Vagina (tissue), 2 donors: ENCODE measurements around the gene GFOD1.

Experiments
- POLR2A ChIP-seq, 2 donors: fragments of 450-650 bp; IDR thresholded peaks; one replicate each; pipeline ENCODE4 v1.6.1; 2017; ENCODE audit warnings: antibody characterized with exemption in 2 of 2, mild to moderate bottlenecking in 2 of 2, moderate library complexity in 2 of 2
- TF ChIP-seq, protein P1 (sequence below), 3 experiments: fragments of 450-650 bp in 2 of 3; fragments of 200-600 bp in 1 of 3; sonication (generic) in 1 of 3; IDR thresholded peaks; one replicate each; pipeline ENCODE4 v1.5.1; 2017 to 2019; ENCODE audit warnings: antibody characterized with exemption in 3 of 3, mild to moderate bottlenecking in 2 of 3, moderate library complexity in 2 of 3

DNA sequence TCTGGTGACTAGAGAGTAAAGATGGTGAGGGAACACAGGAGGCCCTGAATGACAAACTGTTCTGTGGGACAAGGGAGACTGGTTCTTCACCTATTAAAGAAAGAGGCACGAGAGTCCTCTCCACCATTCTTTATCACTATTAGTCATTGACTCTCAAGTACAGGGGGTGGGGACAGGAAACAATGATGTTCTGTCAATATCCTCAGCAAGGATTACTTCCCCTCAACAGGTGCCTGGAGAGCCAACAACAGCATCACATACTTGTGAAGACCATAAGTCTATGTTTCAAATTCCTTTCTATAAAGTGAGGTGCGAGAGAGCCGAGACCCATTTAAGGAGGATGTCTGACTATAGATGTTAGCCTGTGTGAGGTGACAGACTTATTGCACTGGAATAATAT lies 86.6 kb downstream of the GFOD1 start:
- TF ChIP-seq POLR2A (IDR thresholded peaks at IDR 0.05): no peak
- TF ChIP-seq, protein P1, sequence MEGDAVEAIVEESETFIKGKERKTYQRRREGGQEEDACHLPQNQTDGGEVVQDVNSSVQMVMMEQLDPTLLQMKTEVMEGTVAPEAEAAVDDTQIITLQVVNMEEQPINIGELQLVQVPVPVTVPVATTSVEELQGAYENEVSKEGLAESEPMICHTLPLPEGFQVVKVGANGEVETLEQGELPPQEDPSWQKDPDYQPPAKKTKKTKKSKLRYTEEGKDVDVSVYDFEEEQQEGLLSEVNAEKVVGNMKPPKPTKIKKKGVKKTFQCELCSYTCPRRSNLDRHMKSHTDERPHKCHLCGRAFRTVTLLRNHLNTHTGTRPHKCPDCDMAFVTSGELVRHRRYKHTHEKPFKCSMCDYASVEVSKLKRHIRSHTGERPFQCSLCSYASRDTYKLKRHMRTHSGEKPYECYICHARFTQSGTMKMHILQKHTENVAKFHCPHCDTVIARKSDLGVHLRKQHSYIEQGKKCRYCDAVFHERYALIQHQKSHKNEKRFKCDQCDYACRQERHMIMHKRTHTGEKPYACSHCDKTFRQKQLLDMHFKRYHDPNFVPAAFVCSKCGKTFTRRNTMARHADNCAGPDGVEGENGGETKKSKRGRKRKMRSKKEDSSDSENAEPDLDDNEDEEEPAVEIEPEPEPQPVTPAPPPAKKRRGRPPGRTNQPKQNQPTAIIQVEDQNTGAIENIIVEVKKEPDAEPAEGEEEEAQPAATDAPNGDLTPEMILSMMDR (IDR thresholded peaks at IDR 0.05): no peak
